ENCODE measurements around the gene B3GAT1. TPM values are rescaled to one million over a fixed set of nuclear protein-coding genes. Genes with fewer than 3 reads are reported as not detected.

B3GAT1 gene
- total RNA-seq, 1 donor from 2014 or later, result 1.9 TPM

DNA sequence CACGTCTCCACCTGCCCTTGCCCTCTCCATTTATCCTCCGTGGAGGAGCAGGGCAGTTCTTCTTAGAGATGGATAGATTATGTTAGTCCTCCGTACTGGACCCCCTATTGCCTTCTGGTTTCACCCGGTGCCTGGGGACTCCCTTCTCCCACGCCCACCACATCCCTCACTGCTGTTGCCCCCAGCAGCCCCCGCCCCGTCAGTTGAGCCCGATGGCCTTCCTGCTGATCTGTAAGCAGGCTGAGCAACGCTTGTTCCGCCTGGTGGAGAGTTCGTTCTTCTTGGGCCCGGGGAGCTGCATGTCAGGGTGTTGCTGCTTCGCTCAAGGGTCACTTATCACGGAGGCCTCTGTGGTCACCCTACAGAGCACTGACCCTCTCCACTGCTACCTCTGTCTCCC lies 34.2 kb downstream of the B3GAT1 start:
- TF ChIP-seq CTCF (IDR thresholded peaks at IDR 0.05; ENCODE audit: insufficient read depth, low read depth, low read length) (no peak), EZH2 (IDR thresholded peaks at IDR 0.05; ENCODE audit: insufficient read depth, low read length) (no peak)
- no peak for DNase-seq (ENCODE audit: low read depth)
- Histone ChIP-seq H3K4me1 (ENCODE audit: insufficient read depth, low read length) (no peaks in the 10 kb centered on the region), H3K36me3 (ENCODE audit: insufficient read depth, low read length) (no peaks in the 10 kb centered on the region), H2AFZ (ENCODE audit: low read depth, low read length) (no peak overlapping the region), H3K4me3 (ENCODE audit: insufficient read depth, low read depth, low read length) (no peak overlapping the region), H3K27me3 (ENCODE audit: insufficient read depth, low read length) (no peaks in the 10 kb centered on the region), H3K4me2 (ENCODE audit: low read length) (no peak overlapping the region), H3K9ac (ENCODE audit: low read length) (no peak overlapping the region), H3K27ac (ENCODE audit: low read depth, low read length) (no peak overlapping the region), H3K9me3 (ENCODE audit: insufficient read depth, low read depth, low read length) (no peaks in the 10 kb centered on the region), H4K20me1 (ENCODE audit: insufficient read depth, low read length) (no peaks in the 10 kb centered on the region), H3K79me2 (ENCODE audit: insufficient read depth, low read length) (no peaks in the 10 kb centered on the region)
- no peaks in the 10 kb centered on the region for H3K36me3 Mint-ChIP-seq (ENCODE audit: low read depth, unreplicated experiment)
- no peak for FAIRE-seq
- no peak overlapping the region for H3K4me3 Mint-ChIP-seq (ENCODE audit: unreplicated experiment)
- no peak overlapping the region for H3K27ac Mint-ChIP-seq (ENCODE audit: unreplicated experiment)
- H3K27me3 Mint-ChIP-seq (ENCODE audit: low read depth, unreplicated experiment), result peaks cover 32% of the 10 kb centered on the region
- H3K4me1 Mint-ChIP-seq (ENCODE audit: low read depth, unreplicated experiment), result no peaks in the 10 kb centered on the region
- H3K9me3 Mint-ChIP-seq (ENCODE audit: unreplicated experiment), result no peaks in the 10 kb centered on the region

DNA sequence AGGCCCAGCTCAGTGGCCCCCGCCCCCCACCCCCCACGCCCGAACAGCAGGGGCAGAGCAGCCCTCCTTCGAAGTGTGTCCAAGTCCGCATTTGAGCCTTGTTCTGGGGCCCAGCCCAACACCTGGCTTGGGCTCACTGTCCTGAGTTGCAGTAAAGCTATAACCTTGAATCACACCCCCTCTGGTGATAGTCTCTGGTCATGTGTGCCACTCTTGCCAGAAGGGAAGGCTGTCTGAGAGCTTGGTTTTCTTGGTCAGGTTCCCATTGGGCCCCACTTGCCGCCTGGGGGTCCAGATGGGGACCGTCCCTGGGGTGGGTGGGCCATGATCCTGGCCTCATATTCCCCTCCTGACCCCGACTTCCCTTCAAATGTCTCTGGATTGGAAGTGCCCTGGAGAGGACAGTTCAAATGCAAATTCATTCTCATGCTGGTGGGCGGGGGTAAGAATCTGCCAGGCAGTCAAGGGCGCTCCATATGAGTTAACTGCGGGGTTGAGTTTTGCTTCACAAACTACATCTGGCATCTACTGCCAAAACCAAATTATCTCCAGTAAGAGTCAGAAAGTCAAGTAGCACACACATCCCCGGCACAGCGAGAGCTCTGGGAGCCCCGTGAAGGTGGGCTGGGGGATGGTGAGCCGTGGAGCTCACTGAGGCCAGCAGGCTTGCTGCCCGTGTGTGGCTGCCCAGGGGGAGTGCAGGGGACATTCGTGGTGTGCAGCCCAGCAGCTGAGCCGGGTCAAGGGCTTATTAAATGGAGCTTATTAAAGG lies 35.7 kb downstream of the B3GAT1 start:
- Mint-ChIP-seq H3K27me3 (ENCODE audit: low read depth, unreplicated experiment) (peaks cover 30% of the 10 kb centered on the region), H3K9me3 (ENCODE audit: unreplicated experiment) (no peaks in the 10 kb centered on the region), H3K36me3 (ENCODE audit: low read depth, unreplicated experiment) (no peaks in the 10 kb centered on the region), H3K27ac (ENCODE audit: unreplicated experiment) (no peak overlapping the region), H3K4me1 (ENCODE audit: low read depth, unreplicated experiment) (no peaks in the 10 kb centered on the region), H3K4me3 (ENCODE audit: unreplicated experiment) (no peak overlapping the region)
- no peak overlapping the region for H3K4me2 ChIP-seq (ENCODE audit: low read length)
- no peaks in the 10 kb centered on the region for H3K27me3 ChIP-seq (ENCODE audit: insufficient read depth, low read length)
- no peak for FAIRE-seq
- TF ChIP-seq EZH2 (IDR thresholded peaks at IDR 0.05; ENCODE audit: insufficient read depth, low read length) (no peak), CTCF (IDR thresholded peaks at IDR 0.05; ENCODE audit: insufficient read depth, low read depth, low read length) (no peak)
- no peaks in the 10 kb centered on the region for H3K9me3 ChIP-seq (ENCODE audit: insufficient read depth, low read depth, low read length)
- no peak overlapping the region for H3K27ac ChIP-seq (ENCODE audit: low read depth, low read length)
- no peaks in the 10 kb centered on the region for H3K4me1 ChIP-seq (ENCODE audit: insufficient read depth, low read length)
- H3K4me3 ChIP-seq (ENCODE audit: insufficient read depth, low read depth, low read length), result no peak overlapping the region
- no peaks in the 10 kb centered on the region for H3K36me3 ChIP-seq (ENCODE audit: insufficient read depth, low read length)
- H3K79me2 ChIP-seq (ENCODE audit: insufficient read depth, low read length), result no peaks in the 10 kb centered on the region
- DNase-seq (ENCODE audit: low read depth), result no peak
- no peak overlapping the region for H2AFZ ChIP-seq (ENCODE audit: low read depth, low read length)
- H4K20me1 ChIP-seq (ENCODE audit: insufficient read depth, low read length), result no peaks in the 10 kb centered on the region
- no peak overlapping the region for H3K9ac ChIP-seq (ENCODE audit: low read length)

GRCh38 chr11:134374891-134375550 lies 37.0 kb downstream of the B3GAT1 start:
- no peak overlapping the region for H3K4me3 ChIP-seq (ENCODE audit: insufficient read depth, low read depth, low read length)
- Mint-ChIP-seq H3K27ac (ENCODE audit: unreplicated experiment) (no peak overlapping the region), H3K4me3 (ENCODE audit: unreplicated experiment) (no peak overlapping the region), H3K27me3 (ENCODE audit: low read depth, unreplicated experiment) (peaks cover 33% of the 10 kb centered on the region), H3K4me1 (ENCODE audit: low read depth, unreplicated experiment) (no peaks in the 10 kb centered on the region), H3K9me3 (ENCODE audit: unreplicated experiment) (no peaks in the 10 kb centered on the region), H3K36me3 (ENCODE audit: low read depth, unreplicated experiment) (no peaks in the 10 kb centered on the region)
- DNase-seq (ENCODE audit: low read depth) (no peak), FAIRE-seq (no peak)
- no peaks in the 10 kb centered on the region for H4K20me1 ChIP-seq (ENCODE audit: insufficient read depth, low read length)
- no peaks in the 10 kb centered on the region for H3K36me3 ChIP-seq (ENCODE audit: insufficient read depth, low read length)
- no peak overlapping the region for H2AFZ ChIP-seq (ENCODE audit: low read depth, low read length)
- no peak overlapping the region for H3K4me2 ChIP-seq (ENCODE audit: low read length)
- H3K9ac ChIP-seq (ENCODE audit: low read length), result no peak overlapping the region
- no peaks in the 10 kb centered on the region for H3K4me1 ChIP-seq (ENCODE audit: insufficient read depth, low read length)
- TF ChIP-seq EZH2 (IDR thresholded peaks at IDR 0.05; ENCODE audit: insufficient read depth, low read length) (no peak), CTCF (IDR thresholded peaks at IDR 0.05; ENCODE audit: insufficient read depth, low read depth, low read length) (no peak)
- H3K79me2 ChIP-seq (ENCODE audit: insufficient read depth, low read length), result no peaks in the 10 kb centered on the region
- H3K9me3 ChIP-seq (ENCODE audit: insufficient read depth, low read depth, low read length), result no peaks in the 10 kb centered on the region
- H3K27ac ChIP-seq (ENCODE audit: low read depth, low read length), result no peak overlapping the region
- H3K27me3 ChIP-seq (ENCODE audit: insufficient read depth, low read length), result no peaks in the 10 kb centered on the region
